ENCODE results near the gene KCND2.

The KCND2 gene

GRCh38 chr7:120307991-120308545 is 35.1 kb downstream of the KCND2 start:
- in situ Hi-C loops (cut with MboI; ENCODE audit: low sequenced_read_pairs): no loop called here

DNA sequence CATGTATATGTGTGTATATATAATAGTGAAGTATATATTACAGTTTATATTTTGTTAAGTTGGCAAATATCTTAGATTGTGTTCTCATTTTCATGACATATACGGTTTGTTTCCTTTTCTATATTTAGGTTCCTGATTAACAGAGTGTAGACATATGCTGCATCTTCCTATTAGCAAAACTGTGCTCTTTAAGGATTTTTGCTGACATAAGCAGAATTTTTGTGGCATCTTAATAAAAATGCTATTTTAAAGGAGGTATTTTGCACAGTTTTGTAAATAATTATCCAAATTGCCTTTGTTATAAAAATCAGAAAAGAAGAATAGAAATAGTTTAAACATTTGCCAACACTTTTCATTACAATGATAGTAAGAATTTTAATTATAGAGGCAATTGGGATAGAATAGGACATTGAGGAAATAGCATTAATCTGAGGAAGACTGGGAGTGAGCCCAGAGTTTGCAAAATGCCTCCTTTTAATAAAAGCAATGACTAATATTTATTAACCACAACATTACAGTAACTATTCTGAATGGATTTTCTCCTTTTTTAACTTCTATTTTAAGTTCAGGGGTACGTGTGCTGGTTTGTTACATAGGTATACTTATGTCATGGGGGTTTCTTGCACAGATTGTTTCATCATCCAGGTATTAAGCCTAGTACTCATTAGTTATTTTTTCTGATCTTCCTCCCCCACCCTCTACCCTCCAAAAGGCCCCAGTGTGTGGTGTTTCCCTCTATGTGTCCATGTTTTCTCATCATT is 38.2 kb downstream of the KCND2 start:
- in situ Hi-C loops (cut with MboI; ENCODE audit: low sequenced_read_pairs): no loop called here

GRCh38 chr7:120320218-120320961 is 47.4 kb downstream of the KCND2 start:
- in situ Hi-C loops (cut with MboI; ENCODE audit: low sequenced_read_pairs): no loop called here

- in situ Hi-C loops (cut with MboI; ENCODE audit: low sequenced_read_pairs): no loop called here
Observed at GRCh38 chr7:120327054-120327453, 54.1 kb downstream of the KCND2 start.

DNA sequence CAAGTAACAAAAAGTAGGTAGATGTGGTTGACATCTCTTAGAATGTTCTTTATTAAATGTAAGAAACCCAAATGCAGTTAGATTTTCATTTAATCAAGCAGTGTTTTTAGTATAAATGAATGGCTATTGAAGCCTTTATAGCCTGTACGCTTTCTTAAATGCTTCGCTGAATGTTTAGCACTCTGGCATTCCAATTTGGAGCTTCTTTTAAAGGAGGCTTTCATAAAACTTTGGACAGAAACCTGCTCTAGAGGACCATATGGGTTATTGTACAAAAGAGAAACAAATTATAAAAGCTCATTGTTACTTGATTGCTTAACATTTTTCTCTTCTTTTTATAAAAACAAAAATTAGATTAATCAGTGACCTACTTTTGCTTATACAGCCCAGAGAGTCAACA is 59.5 kb downstream of the KCND2 start:
- in situ Hi-C loops (cut with MboI; ENCODE audit: low sequenced_read_pairs): no loop called here

DNA sequence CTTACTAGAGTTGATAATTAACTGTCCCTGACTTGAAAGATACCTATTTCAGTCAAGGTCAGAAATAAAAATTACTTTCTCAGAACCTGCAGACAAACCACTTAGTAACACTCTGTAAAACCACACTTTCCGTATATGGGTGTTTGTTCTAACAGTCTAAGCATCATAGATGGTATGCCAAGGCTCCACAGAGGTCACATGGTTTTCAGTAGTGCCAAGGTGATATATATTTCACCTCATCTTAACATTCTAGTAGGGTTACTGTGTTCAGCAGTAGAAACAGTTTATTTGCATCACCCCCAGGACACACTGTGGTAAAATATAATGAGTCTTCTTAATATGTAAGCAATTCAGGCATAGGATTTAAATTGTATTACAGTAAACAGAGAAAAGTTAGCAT is 61.5 kb downstream of the KCND2 start:
- in situ Hi-C loops (cut with MboI; ENCODE audit: low sequenced_read_pairs): no loop called here

DNA sequence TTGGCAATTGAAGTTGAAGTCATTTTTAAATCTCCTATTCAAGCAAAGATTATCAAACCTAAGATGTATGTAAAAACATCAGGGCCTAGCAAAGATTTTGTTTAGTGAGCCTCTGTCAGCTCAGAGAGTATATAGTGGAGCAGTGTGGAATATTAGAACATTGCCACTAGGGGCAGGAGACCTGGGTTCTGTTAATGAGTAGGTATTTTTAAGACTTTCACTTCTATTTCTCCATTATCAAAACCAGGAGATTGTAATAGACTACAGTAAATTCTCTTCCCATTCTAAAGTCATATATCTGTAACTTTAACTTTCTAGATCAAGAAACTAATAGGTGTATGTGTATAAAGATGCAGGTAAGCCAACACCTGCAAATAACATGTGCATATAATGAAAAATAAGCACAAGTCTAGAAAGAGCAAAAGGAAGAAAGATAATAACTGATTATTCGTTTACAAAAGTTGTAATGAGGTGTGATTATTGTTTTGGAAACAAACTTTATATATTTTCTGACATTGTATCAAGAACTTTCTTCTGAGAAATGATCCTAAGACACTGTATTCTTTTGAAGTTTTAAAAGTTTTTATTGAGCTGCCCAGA is 64.4 kb downstream of the KCND2 start:
- in situ Hi-C loops (cut with MboI; ENCODE audit: low sequenced_read_pairs): no loop called here

GRCh38 chr7:120344276-120344675 is 71.3 kb downstream of the KCND2 start:
- in situ Hi-C loops (cut with MboI; ENCODE audit: low sequenced_read_pairs): no loop called here

DNA sequence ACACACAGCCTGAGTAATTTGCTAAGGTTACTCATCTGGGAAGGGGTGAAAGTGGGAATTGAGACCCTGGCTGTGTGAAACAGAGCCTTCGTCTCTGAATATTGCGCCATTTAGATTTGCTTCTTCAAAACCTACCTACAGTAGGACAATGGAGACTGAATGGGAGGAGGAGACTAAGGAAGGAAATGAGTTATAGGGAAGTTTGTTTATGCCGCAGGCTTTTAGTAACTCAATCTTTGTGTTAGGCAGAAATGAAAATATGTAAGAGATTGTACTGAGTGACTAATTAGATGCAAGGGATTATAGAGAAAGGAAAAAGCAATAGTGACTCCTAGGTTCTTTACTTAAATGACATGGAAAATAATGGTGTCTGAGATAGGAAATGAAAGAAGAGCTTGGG is 80.2 kb downstream of the KCND2 start:
- in situ Hi-C loops (cut with MboI; ENCODE audit: low sequenced_read_pairs): no loop called here

- in situ Hi-C loops (cut with MboI; ENCODE audit: low sequenced_read_pairs): no loop called here
Observed at GRCh38 chr7:120360918-120361317, 87.9 kb downstream of the KCND2 start.

- in situ Hi-C loops (cut with MboI; ENCODE audit: low sequenced_read_pairs): no loop called here
Observed at GRCh38 chr7:120363414-120363813, 90.4 kb downstream of the KCND2 start.

DNA sequence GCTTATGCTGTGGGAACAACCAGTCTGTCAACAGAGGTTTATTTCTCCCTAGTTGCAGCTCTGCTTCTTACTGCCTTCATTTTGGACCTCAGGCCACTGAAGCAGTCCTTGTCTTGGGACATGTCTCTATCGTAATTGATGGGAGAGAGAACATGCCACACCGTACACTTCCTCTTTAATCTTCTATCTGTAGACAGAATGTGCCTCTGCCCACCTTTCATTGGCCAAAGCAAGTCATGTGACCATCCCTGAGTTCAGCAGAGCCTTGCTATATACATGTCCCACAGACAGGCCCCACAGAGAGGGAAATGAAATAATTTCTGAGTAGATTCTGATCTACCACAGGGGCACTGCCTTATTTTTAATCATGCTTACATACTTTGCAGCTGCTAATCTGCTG is 98.0 kb downstream of the KCND2 start:
- in situ Hi-C loops (cut with MboI; ENCODE audit: low sequenced_read_pairs): no loop called here

- in situ Hi-C loops (cut with MboI; ENCODE audit: low sequenced_read_pairs): no loop called here
Observed at GRCh38 chr7:120373174-120373573, 100.2 kb downstream of the KCND2 start.

GRCh38 chr7:120394595-120394994 is 121.6 kb downstream of the KCND2 start:
- in situ Hi-C loops (cut with MboI; ENCODE audit: low sequenced_read_pairs): no loop called here

DNA sequence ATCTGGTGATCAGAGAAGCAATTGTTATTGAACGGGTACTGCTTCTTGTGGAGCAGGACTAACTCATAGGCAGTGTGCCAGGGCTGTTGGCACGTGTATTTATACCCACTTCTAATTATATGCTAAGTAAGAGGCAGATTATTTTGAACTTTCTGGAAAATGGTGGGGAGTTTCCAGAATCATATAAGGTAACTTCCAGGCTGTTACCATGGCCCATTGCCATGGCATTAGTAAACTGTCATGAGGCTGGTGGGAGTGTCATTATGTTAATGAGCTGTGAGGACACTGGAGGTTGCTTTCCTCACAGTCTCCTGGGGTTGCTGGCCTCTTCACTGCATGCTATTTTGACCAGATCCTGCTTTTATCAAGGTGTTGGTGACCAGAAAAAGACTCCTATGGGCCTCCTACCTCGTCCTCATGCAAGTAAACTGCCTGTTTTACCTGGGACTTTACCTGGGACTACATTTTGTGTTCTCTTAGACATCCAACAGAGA is 122.6 kb downstream of the KCND2 start:
- in situ Hi-C loops (cut with MboI; ENCODE audit: low sequenced_read_pairs): no loop called here

DNA sequence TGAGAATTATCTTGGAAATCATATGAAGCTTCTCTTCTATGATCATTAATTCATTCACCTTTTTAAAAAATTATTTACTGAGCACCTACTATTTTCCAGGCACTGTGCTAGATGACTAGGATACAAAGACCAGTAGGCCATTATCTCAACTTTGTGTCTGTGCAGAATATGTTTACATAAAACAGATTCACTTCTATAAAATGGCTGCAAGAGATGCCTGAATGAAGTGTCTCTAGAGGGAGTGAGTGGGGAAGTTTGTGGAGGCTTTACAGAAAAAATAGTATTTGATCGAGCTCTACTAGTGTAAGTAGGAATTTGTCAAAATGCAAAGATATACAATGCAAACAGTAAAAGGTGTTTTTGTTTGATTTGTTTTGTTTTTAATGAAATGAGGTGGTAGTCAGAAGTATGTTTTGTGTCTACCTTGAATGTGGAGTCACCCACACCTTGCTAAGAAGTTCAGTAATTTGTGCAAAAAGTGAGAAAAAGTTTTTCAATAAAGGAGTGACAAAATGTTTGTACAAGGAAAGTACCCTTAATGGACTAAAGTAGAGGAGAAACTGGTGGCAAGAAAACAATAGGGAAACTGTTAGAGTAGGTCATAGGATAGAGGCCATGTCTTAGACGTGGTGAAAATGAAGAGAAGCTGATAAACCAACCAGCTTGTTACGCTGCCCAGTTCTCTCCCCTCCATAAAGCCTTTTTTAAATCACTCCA is 125.5 kb downstream of the KCND2 start:
- in situ Hi-C loops (cut with MboI; ENCODE audit: low sequenced_read_pairs): no loop called here

DNA sequence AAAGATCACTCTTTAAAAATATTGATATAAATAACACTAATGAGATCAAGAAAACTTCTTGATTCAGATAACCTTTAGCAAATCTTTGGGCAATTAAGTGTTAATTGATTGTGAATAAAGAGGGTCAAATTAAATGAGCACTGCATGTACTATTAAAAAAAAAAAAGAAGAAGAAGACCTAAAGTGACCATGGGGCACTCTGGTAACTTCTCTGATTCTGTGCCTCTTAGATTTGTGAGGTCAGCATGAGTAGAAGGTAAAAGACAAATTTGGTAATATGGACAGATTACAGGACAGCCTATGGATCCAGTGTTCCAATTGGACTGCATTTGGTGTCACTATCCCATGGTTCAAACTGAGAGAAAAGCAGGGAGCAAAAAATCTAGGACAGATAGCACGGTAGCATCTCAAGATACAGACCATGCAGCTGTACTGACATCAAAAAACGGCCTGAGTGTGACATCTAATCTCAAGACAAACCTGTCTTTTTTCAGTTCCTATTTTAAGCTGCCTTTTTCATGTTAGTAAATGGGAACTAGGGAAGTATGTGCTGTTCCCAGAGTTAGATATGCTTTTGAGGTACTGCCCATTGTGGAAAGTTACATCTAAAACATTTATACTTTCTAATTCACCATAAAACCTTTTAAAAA is 128.0 kb downstream of the KCND2 start:
- in situ Hi-C loops (cut with MboI; ENCODE audit: low sequenced_read_pairs): no loop called here

DNA sequence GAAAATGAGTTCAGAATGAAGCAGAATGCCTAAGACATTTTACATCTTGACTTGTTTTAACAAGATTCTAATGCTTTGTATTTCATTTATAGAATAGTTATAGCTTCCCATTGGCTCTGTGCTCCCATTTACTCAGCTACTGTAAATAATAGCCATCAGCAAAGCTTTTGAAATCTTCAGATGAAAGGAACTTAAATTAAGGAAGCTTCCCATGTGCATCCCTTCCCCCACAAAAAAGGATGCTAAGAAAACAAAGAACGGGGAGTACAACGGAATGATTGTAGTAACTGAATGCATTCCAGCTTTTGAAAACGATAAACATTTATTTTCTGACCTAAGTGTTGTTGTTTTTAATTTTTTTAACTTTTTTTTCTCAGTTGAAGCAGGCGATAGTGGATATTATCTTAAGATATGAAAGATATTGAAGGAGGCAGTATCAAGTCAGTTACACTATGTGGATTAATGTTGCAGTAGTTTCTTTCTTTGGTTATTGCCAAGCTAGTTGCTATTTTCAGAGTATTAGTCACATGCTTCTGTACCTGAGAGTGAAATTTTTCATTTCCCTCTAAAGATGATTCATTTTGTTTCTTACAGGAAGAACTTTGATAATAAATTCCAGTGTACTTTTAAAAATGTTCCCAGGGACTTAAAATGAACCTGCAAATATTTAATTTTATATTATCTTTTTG is 129.2 kb downstream of the KCND2 start:
- in situ Hi-C loops (cut with MboI; ENCODE audit: low sequenced_read_pairs): no loop called here

DNA sequence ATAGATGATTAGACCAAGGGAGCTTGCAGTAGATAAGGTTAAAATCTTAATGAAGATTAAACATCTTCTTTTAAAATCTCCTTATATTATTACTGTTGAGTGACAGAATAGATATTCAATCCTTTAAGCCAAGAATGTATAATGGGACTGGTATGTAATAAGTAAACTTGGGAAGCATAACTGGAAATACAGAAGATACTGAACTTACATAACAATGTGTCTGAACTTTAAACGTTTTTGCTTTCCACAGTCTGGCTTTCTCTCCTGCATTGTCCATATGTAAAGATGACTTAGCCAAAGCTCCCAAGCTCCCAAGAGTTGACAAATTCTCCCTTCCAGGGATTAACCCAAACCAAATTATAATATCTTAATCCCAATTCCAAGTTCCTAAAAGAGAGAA is 129.8 kb downstream of the KCND2 start:
- in situ Hi-C loops (cut with MboI; ENCODE audit: low sequenced_read_pairs): no loop called here

DNA sequence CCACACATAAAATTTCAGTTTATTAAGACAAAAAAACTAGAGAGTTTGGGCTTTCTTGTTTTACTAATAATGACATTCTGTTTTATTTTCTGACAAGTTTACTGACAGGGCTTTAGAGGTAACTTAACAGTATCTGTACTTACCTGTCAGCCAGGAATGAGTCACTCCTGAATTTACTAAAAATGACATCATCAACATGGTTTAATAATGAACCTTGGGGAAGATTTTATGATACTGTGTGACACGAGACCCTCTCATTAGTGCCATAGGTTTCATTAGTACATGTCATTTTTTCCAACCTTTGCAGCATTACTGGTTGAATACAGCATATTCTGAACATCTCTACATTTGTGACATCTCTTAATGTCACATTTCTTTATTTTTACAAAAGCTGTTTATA is 131.1 kb downstream of the KCND2 start:
- in situ Hi-C loops (cut with MboI; ENCODE audit: low sequenced_read_pairs): no loop called here
